ENCODE data around the gene GOLIM4. TPM values are rescaled to one million over a fixed set of nuclear protein-coding genes. Genes with fewer than 3 reads are reported as not detected.

GOLIM4 gene
- total RNA-seq, 2 experiments from 2014 or later = 1.4 to 1.5 TPM

DNA sequence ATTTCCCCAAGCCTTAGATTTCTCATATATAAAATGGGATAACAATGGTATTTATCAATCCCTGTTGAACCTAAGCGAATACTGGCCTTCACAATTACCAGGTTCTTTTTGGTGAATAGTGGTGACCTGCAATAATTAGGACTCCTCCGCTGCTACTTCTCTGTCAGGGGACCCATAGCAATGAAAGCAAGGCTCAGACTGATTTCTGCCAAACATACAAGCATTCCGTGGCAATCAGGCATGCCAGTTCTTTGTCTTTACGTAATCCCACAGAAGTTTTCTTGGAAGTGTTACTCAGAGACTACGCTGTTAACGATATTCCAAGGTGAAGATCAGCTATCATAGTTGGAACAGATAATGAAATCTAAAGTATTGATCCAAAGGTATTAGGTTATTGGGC is 105.7 kb downstream of the GOLIM4 start:
- H3K4me3 Mint-ChIP-seq = no peak overlapping the region
- no peaks in the 10 kb centered on the region for H3K36me3 Mint-ChIP-seq
- ChIA-PET CTCF (no interaction called here), POLR2A (no interaction called here)
- H3K9me3 Mint-ChIP-seq = no peaks in the 10 kb centered on the region
- H3K4me1 Mint-ChIP-seq (ENCODE audit: low read depth) = no peaks in the 10 kb centered on the region
- no peak for DNase-seq
- no peaks in the 10 kb centered on the region for H3K27me3 Mint-ChIP-seq
- no peak overlapping the region for H3K27ac Mint-ChIP-seq
- intact Hi-C loops (cut with micrococcal nuclease) = no loop called here

DNA sequence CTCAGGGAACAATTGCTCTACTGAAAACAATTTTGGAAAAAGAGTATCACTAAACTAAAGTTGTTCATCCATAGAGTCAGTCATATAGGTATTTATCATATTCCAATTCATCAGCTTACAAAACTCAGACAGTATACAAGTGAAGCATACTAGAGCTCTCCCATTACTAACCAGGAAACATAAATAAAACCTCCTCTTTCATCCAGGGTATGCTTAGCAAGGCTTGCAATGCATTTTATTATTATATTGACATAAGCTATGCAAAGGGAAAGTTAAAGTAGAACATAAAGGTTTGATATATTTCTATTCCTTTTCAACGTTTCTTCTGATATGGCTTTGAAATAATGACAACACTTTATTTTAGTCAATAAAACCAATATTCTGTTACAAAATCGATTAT is 106.7 kb downstream of the GOLIM4 start:
- Mint-ChIP-seq H3K27ac (no peak overlapping the region), H3K9me3 (no peaks in the 10 kb centered on the region), H3K27me3 (no peaks in the 10 kb centered on the region), H3K36me3 (no peaks in the 10 kb centered on the region), H3K4me1 (ENCODE audit: low read depth) (no peaks in the 10 kb centered on the region), H3K4me3 (no peak overlapping the region)
- intact Hi-C loops (cut with micrococcal nuclease) = no loop called here
- no peak for DNase-seq
- ChIA-PET POLR2A (no interaction called here), CTCF (no interaction called here)

DNA sequence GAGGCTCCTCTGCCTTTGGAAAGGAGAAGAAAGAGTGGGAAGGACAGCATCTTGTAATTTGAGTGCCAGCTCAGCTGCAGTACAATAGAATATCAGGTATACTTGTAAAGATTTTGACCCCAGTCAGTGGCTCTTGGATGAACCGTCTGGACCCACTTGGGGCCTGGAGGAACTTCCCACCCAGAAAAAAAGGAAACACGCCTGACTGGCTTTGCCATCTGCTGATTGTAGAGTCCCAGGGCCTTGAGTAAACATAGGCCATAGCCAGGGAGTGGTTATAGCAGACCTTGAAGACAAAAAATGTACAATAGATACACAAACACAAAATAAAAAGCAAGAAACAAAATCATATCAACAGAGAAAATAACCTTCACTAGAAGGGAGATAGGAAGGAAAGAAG is 112.1 kb downstream of the GOLIM4 start:
- no peak overlapping the region for H3K4me3 Mint-ChIP-seq
- CTCF ChIA-PET = no interaction called here
- POLR2A ChIA-PET = no interaction called here
- intact Hi-C loops (cut with micrococcal nuclease) = no loop called here
- no peaks in the 10 kb centered on the region for H3K36me3 Mint-ChIP-seq
- DNase-seq = no peak
- no peaks in the 10 kb centered on the region for H3K4me1 Mint-ChIP-seq (ENCODE audit: low read depth)
- no peak overlapping the region for H3K27ac Mint-ChIP-seq
- H3K27me3 Mint-ChIP-seq = no peaks in the 10 kb centered on the region
- H3K9me3 Mint-ChIP-seq = no peaks in the 10 kb centered on the region

DNA sequence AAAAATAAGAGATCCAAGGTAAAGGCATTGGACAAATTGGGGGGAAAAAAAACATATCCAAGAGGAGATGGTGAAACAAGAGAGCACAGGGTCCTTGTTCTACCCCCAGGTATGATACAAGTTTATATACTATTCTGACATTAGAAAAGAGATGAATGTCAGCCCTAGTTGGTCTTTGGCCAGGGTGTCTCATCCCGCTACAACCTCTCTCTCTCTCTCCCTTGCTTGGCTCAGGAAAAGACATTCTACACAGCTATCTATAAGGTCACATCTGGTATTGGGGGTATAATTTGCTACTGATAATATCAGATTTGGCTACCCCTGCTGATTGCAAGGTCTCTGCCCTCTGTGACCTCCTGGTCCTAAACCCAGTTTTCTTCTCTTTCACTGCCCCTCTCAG is 117.2 kb downstream of the GOLIM4 start:
- ChIA-PET POLR2A (no interaction called here), CTCF (no interaction called here)
- no peak overlapping the region for H3K4me3 Mint-ChIP-seq
- intact Hi-C loops (cut with micrococcal nuclease) = no loop called here
- no peaks in the 10 kb centered on the region for H3K9me3 Mint-ChIP-seq
- no peak overlapping the region for H3K27ac Mint-ChIP-seq
- H3K36me3 Mint-ChIP-seq = no peaks in the 10 kb centered on the region
- H3K4me1 Mint-ChIP-seq (ENCODE audit: low read depth) = no peaks in the 10 kb centered on the region
- no peak for DNase-seq
- no peaks in the 10 kb centered on the region for H3K27me3 Mint-ChIP-seq

DNA sequence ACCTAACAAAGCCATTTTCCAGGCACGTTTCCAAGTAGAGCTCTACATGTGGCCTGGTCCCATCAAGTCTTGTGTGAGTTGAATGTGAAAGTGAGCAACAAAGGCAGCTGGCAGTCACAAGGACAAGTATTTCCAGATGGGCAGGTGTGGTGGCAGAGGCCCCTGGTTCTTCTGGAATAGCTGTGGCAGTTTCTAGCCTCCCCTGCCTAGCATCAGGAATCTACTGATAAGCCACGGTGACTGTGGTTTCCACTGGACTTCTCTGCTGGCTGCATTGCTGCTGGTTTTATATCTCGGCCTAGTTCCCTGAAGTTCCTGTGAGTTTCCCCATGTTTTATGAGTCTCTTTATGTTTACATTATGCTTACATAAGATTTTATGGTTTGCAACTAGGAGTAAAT is 117.7 kb downstream of the GOLIM4 start:
- H3K36me3 Mint-ChIP-seq = no peaks in the 10 kb centered on the region
- H3K27me3 Mint-ChIP-seq = no peaks in the 10 kb centered on the region
- H3K9me3 Mint-ChIP-seq = no peaks in the 10 kb centered on the region
- no peak overlapping the region for H3K4me3 Mint-ChIP-seq
- no peak for DNase-seq
- POLR2A ChIA-PET = no interaction called here
- H3K27ac Mint-ChIP-seq = no peak overlapping the region
- CTCF ChIA-PET = no interaction called here
- no peaks in the 10 kb centered on the region for H3K4me1 Mint-ChIP-seq (ENCODE audit: low read depth)
- intact Hi-C loops (cut with micrococcal nuclease) = no loop called here

DNA sequence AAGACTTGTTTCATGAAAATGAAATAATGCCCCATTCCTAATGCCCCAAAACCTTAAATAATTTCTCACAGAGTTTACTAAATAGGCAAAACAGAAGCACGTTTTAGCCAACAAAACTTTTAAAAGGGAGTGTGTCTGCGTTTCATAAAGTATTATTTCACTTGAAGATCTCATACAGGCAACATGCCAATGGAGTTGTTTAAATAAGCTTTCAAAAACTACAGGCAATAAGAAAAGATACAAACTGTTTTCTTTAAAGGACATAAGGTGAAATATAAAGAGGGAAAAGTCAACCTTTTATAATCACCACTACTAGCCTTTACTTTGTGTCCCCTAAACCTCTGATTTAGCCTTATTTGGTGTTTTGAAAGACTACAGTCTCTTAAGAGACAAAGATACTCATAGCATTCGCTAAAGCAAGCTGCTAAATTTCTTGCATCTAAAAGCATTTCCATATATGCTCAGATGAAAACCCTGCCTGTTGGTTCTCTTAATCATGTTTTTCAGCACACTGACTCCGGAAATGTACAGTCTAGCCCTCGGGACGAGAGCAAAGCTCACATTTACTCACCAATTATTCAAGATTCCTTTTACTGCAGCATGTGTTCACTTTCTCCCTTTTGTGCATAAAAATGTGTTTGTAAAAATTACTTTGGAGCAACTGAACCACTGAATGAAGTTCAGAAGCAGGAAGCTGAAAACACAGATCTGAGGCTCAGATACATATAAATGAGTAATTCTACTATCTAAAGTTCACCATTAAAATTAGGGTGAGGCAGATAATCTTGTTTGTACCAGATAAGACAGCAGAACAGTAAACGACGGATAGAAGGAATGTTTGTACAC is 119.0 kb downstream of the GOLIM4 start:
- H3K9me3 Mint-ChIP-seq = no peaks in the 10 kb centered on the region
- no peak for DNase-seq
- no peaks in the 10 kb centered on the region for H3K36me3 Mint-ChIP-seq
- no peak overlapping the region for H3K4me3 Mint-ChIP-seq
- H3K27ac Mint-ChIP-seq = no peak overlapping the region
- POLR2A ChIA-PET = no interaction called here
- intact Hi-C loops (cut with micrococcal nuclease) = no loop called here
- no peaks in the 10 kb centered on the region for H3K4me1 Mint-ChIP-seq (ENCODE audit: low read depth)
- CTCF ChIA-PET = no interaction called here
- no peaks in the 10 kb centered on the region for H3K27me3 Mint-ChIP-seq

DNA sequence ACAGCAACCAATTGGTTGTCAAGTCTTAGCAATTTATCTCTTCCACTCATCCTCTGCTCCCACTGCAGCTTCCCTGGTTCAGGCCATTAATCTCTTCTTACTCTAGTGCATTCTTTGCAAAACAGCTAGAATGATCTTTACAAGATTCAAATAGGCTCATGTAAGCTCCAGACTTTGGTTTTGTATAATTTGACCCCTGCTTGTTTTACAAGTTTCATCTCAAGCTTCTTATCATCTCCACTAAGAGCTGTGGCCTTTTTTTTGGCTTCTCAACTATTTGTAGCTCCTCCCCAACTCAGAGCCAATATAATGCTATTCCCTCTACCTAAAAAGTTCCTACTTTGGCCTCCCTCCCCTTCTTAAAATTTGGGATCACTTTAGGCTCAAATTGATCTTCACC is 121.8 kb downstream of the GOLIM4 start:
- no peak for DNase-seq
- no peaks in the 10 kb centered on the region for H3K9me3 Mint-ChIP-seq
- H3K4me1 Mint-ChIP-seq (ENCODE audit: low read depth) = no peaks in the 10 kb centered on the region
- H3K27me3 Mint-ChIP-seq = no peaks in the 10 kb centered on the region
- no peak overlapping the region for H3K4me3 Mint-ChIP-seq
- intact Hi-C loops (cut with micrococcal nuclease) = no loop called here
- no peaks in the 10 kb centered on the region for H3K36me3 Mint-ChIP-seq
- ChIA-PET POLR2A (no interaction called here), CTCF (no interaction called here)
- H3K27ac Mint-ChIP-seq = no peak overlapping the region

DNA sequence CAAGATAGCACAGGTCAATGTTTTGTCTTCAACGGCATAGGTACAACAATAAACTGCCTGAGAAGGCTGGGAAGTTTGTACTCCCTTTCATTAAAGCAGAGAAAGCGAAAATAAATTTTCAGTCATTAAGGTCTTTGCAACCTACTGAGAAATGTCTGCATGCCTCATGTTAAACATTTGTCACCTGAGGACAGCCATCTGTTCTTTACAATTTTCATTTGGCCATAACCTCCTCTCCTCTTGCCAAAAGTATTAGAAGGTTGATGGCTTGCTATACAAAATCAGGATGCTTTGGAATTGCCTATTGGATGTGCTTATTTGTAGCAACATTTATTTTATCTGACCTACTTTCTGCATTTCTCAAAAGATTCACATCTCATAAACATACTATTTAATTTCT is 122.7 kb downstream of the GOLIM4 start:
- intact Hi-C loops (cut with micrococcal nuclease) = no loop called here
- Mint-ChIP-seq H3K27ac (no peak overlapping the region), H3K4me3 (no peak overlapping the region), H3K36me3 (no peaks in the 10 kb centered on the region), H3K4me1 (ENCODE audit: low read depth) (no peaks in the 10 kb centered on the region), H3K27me3 (no peaks in the 10 kb centered on the region), H3K9me3 (no peaks in the 10 kb centered on the region)
- DNase-seq = no peak
- ChIA-PET POLR2A (no interaction called here), CTCF (no interaction called here)

DNA sequence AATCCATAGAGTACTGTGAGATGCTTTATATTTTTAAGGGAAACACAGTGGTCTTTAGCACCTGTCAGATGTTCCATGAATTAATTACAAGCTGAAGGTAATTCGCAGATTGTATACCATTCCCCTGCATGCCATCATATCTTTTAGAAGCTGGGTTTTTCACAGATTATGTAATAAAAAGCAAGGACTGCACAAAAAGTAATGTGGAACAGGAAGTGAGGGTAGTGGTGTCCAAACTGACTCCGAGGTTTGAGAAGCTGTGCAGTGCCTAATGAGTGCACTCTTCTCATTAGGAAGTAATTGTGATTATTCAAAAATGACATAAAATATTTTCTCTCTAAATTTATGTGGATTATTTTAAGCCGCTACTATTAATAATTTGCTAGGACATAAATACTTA is 123.2 kb downstream of the GOLIM4 start:
- H3K4me1 Mint-ChIP-seq (ENCODE audit: low read depth) = no peaks in the 10 kb centered on the region
- no peak for DNase-seq
- CTCF ChIA-PET = no interaction called here
- H3K4me3 Mint-ChIP-seq = no peak overlapping the region
- intact Hi-C loops (cut with micrococcal nuclease) = no loop called here
- H3K9me3 Mint-ChIP-seq = no peaks in the 10 kb centered on the region
- POLR2A ChIA-PET = no interaction called here
- H3K27ac Mint-ChIP-seq = no peak overlapping the region
- H3K36me3 Mint-ChIP-seq = no peaks in the 10 kb centered on the region
- no peaks in the 10 kb centered on the region for H3K27me3 Mint-ChIP-seq

DNA sequence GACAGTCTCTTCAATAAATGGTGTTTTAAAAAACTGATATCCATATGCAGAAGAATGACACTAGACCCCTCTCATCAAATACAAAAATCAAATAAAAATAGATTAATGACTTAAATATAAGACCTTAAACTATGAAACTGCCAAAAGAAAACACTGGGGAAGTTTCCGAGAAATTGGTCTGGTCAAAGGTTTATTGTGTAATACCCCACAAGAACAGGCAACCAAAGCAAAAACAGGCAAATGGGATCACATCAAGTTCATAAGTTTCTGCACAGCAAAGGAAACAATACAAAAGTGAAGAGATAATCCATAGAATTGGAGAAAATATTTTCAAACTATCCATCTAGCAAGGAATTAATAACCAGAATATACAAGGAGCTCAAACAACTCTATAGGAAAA is 126.2 kb downstream of the GOLIM4 start:
- no peak for DNase-seq
- Mint-ChIP-seq H3K27me3 (no peaks in the 10 kb centered on the region), H3K27ac (no peak overlapping the region), H3K36me3 (no peaks in the 10 kb centered on the region), H3K4me3 (no peak overlapping the region), H3K9me3 (no peaks in the 10 kb centered on the region), H3K4me1 (ENCODE audit: low read depth) (no peaks in the 10 kb centered on the region)
- ChIA-PET CTCF (no interaction called here), POLR2A (no interaction called here)
- intact Hi-C loops (cut with micrococcal nuclease) = no loop called here

DNA sequence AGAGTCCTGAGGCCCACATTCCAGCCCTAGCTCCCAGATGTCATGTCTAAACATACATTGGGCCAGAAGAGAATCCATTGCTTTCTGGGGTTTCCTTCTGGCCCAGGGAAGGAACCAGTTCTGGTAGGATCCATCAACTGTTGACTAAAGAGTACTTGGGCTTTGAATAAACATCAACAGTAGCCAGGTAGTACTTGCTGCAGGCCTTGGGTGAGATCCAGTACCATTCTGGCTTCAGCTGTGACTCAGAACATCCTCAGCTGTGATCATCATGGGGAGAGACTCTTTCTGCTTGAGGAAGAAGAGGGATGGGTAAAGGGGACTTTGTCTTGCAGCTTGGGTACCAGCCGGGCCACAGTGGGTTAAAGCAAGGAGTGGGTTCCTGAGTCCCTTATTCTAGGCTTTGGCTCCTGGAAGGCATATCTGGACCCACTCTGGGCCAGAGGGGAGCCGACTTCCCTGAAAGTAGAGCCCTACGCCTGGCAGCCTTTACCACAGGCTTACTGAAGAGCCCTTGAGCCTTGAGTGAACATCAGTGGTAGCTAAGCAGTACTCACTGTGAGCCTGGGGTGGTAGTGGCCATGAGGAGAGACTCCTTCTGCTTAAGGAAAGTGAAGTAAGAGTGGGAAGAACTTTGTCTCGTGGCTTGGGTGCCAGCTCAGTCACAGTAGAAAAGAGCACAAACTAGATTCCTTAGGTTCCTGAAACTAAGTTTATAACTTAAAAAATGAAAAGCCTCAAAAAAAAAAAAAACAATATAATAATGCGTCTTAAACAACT is 128.3 kb downstream of the GOLIM4 start:
- no peak overlapping the region for H3K4me3 Mint-ChIP-seq
- intact Hi-C loops (cut with micrococcal nuclease) = no loop called here
- CTCF ChIA-PET = no interaction called here

More for the DNA sequence above, 128.3 kb downstream of the GOLIM4 start:
- no peaks in the 10 kb centered on the region for H3K27me3 Mint-ChIP-seq
- POLR2A ChIA-PET = no interaction called here
- no peaks in the 10 kb centered on the region for H3K9me3 Mint-ChIP-seq
- no peaks in the 10 kb centered on the region for H3K36me3 Mint-ChIP-seq
- no peaks in the 10 kb centered on the region for H3K4me1 Mint-ChIP-seq (ENCODE audit: low read depth)
- H3K27ac Mint-ChIP-seq = no peak overlapping the region
- DNase-seq = no peak

Data from activated CD4-positive, alpha-beta memory T cell treated with anti-CD3 and anti-CD28 coated beads for 36 hours (primary cell).